Endometrial microvascular endothelial cells (primary cell): ENCODE data around the gene MYO9A. TPM values are rescaled to one million over a fixed set of nuclear protein-coding genes. Genes with fewer than 3 reads are reported as not detected.
"Not testable (repeated sequence)": the region's sequence is repeated elsewhere in the genome, so short reads cannot be mapped to it uniquely, and the experiment has no call there.

Source experiments
- in situ Hi-C: cut with HindIII; loops from 2 replicates; pipeline ENCODE4 v1.10.0; 2017; ENCODE audit warnings: low sequenced_read_pairs, low pct_unique_long_range_greater_than_20kb; ENCODE audit errors: inconsistent ontology term
- total RNA-seq: library from RNA; depleted of rRNA; stranded (reverse); fragments of >200 nt; gene quantifications from one replicate; pipeline ENCODE4 v1.2.3, GENCODE V29; 2015; ENCODE audit errors: inconsistent ontology term

Gene MYO9A
- total RNA-seq, 1 donor from 2014 or later = 15.7 TPM

GRCh38 chr15:72005483-72005882 is 112.5 kb downstream of the MYO9A start:
- in situ Hi-C loops = no loop called here

- in situ Hi-C loops = no loop called here
These were observed 118.1 kb downstream of the MYO9A start for GRCh38 chr15:71999807-72000206.

- in situ Hi-C loops = not testable (repeated sequence)
These were observed 119.2 kb downstream of the MYO9A start for GRCh38 chr15:71998717-71999116.

- in situ Hi-C loops = no loop called here
These were observed 120.3 kb downstream of the MYO9A start for GRCh38 chr15:71997691-71998090.

- in situ Hi-C loops = no loop called here
These were observed 142.2 kb downstream of the MYO9A start for GRCh38 chr15:71975816-71976150.

- in situ Hi-C loops = no loop called here
These were observed 143.7 kb downstream of the MYO9A start for GRCh38 chr15:71974211-71974610.

GRCh38 chr15:71973366-71973765 is 144.6 kb downstream of the MYO9A start:
- in situ Hi-C loops = no loop called here

- in situ Hi-C loops = no loop called here
These were observed 146.0 kb downstream of the MYO9A start for GRCh38 chr15:71971905-71972304.

- in situ Hi-C loops = no loop called here
These were observed 147.5 kb downstream of the MYO9A start for GRCh38 chr15:71970435-71970834.

- in situ Hi-C loops = no loop called here
These were observed 155.4 kb downstream of the MYO9A start for GRCh38 chr15:71962537-71962936.

GRCh38 chr15:71957026-71957425 is 160.9 kb downstream of the MYO9A start:
- in situ Hi-C loops = no loop called here

GRCh38 chr15:71951134-71951533 is 166.8 kb downstream of the MYO9A start:
- in situ Hi-C loops = no loop called here

- in situ Hi-C loops = no loop called here
These were observed 172.9 kb downstream of the MYO9A start for GRCh38 chr15:71945012-71945411.

GRCh38 chr15:71943806-71944205 is 174.1 kb downstream of the MYO9A start:
- in situ Hi-C loops = no loop called here

- in situ Hi-C loops = no loop called here
These were observed 177.9 kb downstream of the MYO9A start for GRCh38 chr15:71939981-71940588.

GRCh38 chr15:71937650-71938311 is 180.2 kb downstream of the MYO9A start:
- in situ Hi-C loops = no loop called here

GRCh38 chr15:71934446-71934845 is 183.5 kb downstream of the MYO9A start:
- in situ Hi-C loops = no loop called here

- in situ Hi-C loops = no loop called here
These were observed 185.3 kb downstream of the MYO9A start for GRCh38 chr15:71932689-71933088.

- in situ Hi-C loops = no loop called here
These were observed 186.7 kb downstream of the MYO9A start for GRCh38 chr15:71931261-71931660.

GRCh38 chr15:71925145-71925544 is 192.8 kb downstream of the MYO9A start:
- in situ Hi-C loops = no loop called here

- in situ Hi-C loops = no loop called here
These were observed 196.8 kb downstream of the MYO9A start for GRCh38 chr15:71921191-71921590.
